HK-2 (cell line): Measurements from ENCODE around the gene NPM1.

Experiments used
- DNase-seq: peaks from one replicate; pipeline ENCODE4 v3.0.0-alpha.2; 2018; ENCODE audit not compliant: unreplicated experiment

The NPM1 gene

DNA sequence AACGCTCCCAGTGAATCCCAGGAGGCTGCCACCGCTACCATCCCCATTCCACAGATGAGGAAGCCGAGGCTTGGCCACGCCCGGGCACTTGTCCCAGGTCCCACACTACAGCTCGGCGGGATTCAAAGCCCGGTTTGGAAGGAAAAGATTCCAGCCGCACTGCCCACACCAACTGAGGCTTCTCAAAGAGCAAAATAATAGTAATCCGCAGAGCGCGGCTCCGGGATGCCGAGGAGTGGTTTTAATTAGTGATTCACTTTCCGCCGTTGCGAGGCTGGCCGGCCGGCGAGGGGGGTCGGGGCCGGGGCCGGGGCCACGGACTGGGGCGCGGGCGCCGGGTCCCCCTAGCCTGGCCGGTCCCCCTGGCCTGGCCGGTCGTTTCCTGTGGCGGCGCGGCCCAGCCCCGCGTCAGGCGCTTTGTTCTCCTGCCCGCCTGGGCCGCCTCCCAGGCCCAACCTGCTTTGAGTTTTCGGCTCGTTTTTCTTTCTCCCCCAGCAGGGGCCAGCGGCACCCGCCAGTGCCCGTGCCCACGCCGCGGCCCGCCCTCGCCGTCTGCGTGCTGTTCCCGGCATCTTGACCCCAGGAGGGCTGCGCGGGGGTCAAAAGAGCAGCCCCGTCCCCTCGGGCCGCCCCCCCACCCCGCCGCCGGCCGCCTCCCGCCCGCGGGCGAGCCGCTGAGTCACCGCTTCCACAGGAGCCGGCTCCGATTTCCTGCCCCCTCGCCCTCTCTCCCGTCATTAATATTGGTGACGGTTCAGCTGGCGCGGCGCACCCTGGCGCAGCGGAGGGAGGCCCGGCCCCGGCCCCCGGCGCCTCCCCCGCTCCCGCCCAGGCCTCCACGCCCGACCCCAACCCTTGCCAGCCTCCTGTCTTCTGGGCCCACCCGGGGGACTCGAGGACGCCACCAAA lies 63.0 kb downstream of the NPM1 start:
- peak; percentile 61 for DNase-seq

DNA sequence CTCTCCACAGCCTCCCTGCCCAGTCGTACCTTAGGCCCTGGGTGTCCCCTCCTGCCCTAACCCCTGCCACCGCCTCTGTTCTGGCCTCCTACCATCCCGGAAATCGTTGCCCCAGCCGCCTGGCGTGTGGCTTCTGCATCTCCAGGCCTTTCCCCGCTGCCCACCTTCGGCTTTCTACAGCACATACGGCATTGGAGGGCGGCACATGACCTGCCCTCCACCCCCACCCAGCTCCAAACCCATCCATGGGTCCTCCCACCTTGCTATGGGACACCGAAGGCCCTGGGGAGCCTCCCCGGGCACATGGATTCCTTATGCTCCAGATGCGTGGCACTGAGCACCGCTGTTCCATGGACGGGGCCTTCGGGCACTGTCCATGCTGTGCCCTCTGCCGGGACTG lies 63.8 kb downstream of the NPM1 start:
- DNase-seq, result no peak

DNA sequence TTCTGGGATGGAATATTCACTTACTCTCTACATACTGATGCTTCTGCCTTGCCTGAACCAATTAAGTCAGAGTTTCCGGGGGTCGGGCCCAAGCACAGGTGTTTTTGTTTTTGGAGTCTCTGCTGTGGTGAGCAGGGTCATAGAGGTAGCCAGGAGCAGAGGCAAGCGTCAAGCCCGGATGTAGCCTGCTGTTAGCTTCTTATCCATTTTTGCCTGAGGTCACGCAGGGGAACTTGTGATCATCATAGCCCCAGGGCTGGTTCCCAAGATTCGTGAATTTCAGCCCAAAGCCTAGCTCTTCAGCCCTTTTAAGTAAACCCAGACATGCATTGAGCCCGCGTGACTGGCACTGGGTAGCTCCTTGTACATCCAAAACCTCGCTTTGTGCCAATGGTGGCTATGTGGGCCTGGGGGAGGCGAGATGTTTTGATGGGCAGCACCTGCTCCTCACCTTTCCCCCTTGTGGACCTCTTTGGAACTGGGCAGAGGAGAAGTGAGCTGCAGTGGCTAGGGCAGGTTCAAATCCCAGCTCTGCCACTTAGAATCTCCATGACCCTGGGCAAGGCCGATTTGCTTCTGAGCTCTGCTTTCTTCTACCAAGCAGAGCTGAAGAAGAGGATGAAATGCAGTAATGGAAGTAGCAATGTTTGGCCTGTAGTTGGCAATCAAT lies 65.5 kb downstream of the NPM1 start:
- no peak for DNase-seq

- DNase-seq, result no peak
Observed at GRCh38 chr5:171453988-171454387, 66.3 kb downstream of the NPM1 start.

DNA sequence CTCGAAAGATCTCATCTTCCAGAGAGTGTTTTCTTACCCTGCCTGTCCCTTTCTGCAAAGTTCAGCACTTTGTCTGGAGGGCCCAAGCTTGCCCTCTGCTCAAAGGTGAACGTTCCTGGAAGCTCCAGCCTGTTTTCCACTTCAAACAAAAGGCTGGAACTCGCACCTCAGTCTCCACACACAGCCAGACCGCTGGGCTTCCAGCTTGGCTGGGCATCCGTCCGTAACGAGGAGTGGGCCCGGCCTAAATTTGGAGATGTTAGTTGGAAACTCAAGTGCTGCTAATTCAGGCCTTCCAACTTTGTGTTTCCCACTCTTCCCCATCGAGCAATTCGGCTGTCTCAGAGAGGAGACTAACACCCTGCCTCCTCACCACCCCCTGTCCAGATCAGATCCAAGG lies 66.9 kb downstream of the NPM1 start:
- DNase-seq, result no peak

- DNase-seq, result no peak
Observed at GRCh38 chr5:171455522-171455921, 67.9 kb downstream of the NPM1 start.

DNA sequence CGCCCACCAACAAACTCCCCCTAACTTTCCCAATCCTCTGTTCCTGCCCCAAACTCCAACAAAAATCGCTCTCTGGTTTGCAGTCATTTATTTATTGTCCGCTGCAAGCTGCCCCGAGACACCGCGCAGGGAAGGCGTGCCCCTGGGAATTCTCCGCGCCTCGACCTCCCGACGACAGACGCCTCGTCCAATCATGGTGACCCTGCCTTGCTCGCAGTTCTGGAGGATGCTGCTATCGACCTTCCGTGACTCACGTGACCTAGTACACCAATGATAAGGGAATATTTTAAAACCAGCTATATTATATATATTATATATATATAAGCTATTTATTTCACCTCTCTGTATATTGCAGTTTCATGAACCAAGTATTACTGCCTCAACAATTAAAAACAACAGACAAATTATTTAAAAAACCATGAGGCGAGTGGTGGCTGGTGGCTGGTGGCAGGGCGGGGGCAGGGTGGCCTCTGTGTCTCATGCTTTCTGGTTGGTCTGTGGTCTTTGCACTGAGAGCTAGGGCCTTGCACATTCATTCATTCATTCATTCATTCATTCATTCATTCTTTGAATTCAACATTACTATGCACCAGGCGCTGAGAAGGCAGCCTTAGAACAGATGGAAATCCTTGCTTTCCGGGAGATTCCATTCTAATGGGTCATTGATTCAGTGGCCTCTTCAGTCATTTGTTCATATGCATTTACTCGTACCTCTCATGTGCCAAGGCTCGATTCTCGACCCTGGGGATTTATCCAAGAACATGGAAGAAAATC lies 69.7 kb downstream of the NPM1 start:
- no peak for DNase-seq

GRCh38 chr5:171459839-171460238 lies 72.2 kb downstream of the NPM1 start:
- DNase-seq, result no peak
